HPDE6-E6E7 (cell line): ENCODE measurements around the gene SPTB.
A peak's percentile ranks its signal among the peaks of the same experiment; 100 is the strongest.

Experiments used
- DNase-seq: peaks from one replicate; pipeline ENCODE4 v3.0.0; 2011; ENCODE audit warnings: missing footprints; ENCODE audit errors: extremely low spot score

The SPTB gene

GRCh38 chr14:64766430-64767151 is 113.1 kb downstream of the SPTB start:
- peak; percentile 91 for DNase-seq

- no peak for DNase-seq
Observed at GRCh38 chr14:64765740-64766302, 113.9 kb downstream of the SPTB start.

GRCh38 chr14:64764641-64765520 is 114.8 kb downstream of the SPTB start:
- DNase-seq, result no peak

- no peak for DNase-seq
Observed at GRCh38 chr14:64763801-64764621, 115.7 kb downstream of the SPTB start.

- no peak for DNase-seq
Observed at GRCh38 chr14:64763085-64763782, 116.5 kb downstream of the SPTB start.

- DNase-seq, result peak; percentile 81
Observed at GRCh38 chr14:64762044-64763034, 117.4 kb downstream of the SPTB start.

GRCh38 chr14:64761441-64762043 is 118.2 kb downstream of the SPTB start:
- DNase-seq, result no peak

- DNase-seq, result no peak
Observed at GRCh38 chr14:64760916-64761315, 118.8 kb downstream of the SPTB start.

GRCh38 chr14:64760146-64760755 is 119.5 kb downstream of the SPTB start:
- no peak for DNase-seq

GRCh38 chr14:64759555-64759938 is 120.2 kb downstream of the SPTB start:
- no peak for DNase-seq

GRCh38 chr14:64758691-64759554 is 120.8 kb downstream of the SPTB start:
- DNase-seq, result peak; percentile 80

- no peak for DNase-seq
Observed at GRCh38 chr14:64758025-64758521, 121.6 kb downstream of the SPTB start.

GRCh38 chr14:64757601-64758000 is 122.1 kb downstream of the SPTB start:
- no peak for DNase-seq

- no peak for DNase-seq
Observed at GRCh38 chr14:64756712-64757111, 123.0 kb downstream of the SPTB start.

GRCh38 chr14:64755781-64756221 is 123.9 kb downstream of the SPTB start:
- DNase-seq, result peak; percentile 73

GRCh38 chr14:64754685-64755084 is 125.0 kb downstream of the SPTB start:
- DNase-seq, result no peak

- DNase-seq, result no peak
Observed at GRCh38 chr14:64753999-64754398, 125.7 kb downstream of the SPTB start.

GRCh38 chr14:64753374-64753773 is 126.3 kb downstream of the SPTB start:
- DNase-seq, result no peak
